AML-193 (cell line): ENCODE results near the gene BSDC1.
A peak's percentile ranks its signal among the peaks of the same experiment; 100 is the strongest.
"Not testable (repeated sequence)": the region's sequence is repeated elsewhere in the genome, so short reads cannot be mapped to it uniquely, and the experiment has no call there.

ENCODE experiments used
- DNase-seq, 2 experiments: peaks; one replicate each; lab custom pipeline; 2025; lab: John Stamatoyannopoulos, UW

The BSDC1 gene

GRCh38 chr1:32357614-32358013, 36.6 kb downstream of the BSDC1 start:
- no peak for DNase-seq

- DNase-seq = no peak
Measured at GRCh38 chr1:32356478-32356877, 37.8 kb downstream of the BSDC1 start.

DNA sequence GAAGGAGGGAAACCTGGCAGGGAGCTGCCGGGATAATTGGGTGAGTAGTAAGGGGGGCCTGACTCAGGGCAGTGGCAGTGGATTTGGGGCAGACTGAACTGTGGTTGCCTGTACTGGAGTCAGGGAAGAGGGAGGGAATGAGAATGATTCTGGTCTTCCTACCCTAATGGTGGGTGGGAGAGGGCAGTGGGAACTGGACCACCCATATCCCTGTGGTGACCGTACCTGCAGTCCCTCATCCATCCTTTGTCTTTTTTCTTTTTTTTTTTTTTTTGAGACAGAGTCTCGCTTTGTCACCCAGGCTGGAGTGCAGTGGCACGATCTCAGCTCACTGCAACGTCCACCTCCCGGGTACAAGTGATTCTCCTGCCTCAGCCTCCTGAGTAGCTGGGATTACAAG, 38.5 kb downstream of the BSDC1 start:
- not testable (repeated sequence) for DNase-seq

DNA sequence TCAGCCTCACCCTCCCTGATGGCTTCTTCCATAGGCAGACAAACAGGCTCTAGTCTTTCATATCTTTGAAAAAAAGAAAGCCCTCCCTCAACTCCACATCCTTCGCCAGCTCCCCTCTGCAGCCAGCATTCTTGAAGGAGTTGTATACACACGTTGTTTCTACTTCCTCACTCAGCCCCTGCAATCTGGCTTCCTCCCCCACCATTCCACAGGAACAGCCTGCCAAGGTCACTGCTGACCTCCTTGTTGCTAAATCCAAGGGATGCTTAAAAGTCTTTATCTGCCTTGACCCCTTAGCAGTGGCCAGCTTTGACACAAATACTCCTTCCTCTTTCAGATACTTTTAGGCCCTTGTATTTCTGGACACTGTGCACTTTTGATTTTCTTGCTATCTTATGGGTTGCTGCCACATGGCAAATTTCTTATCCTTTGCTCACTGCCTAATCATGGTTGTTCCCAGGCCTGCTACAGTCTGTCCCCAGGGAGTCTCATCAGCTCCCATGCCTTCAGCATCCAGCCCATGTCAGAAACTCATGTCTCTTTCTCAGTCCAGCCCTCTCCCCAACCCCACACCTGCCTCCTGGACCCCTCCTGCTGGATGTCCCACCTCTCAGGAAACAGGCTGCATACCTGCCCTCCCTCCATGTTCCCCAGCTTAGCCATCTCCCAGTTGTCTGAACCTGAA, 40.2 kb downstream of the BSDC1 start:
- DNase-seq = peak in 1 of 2 experiments; percentile 20

DNA sequence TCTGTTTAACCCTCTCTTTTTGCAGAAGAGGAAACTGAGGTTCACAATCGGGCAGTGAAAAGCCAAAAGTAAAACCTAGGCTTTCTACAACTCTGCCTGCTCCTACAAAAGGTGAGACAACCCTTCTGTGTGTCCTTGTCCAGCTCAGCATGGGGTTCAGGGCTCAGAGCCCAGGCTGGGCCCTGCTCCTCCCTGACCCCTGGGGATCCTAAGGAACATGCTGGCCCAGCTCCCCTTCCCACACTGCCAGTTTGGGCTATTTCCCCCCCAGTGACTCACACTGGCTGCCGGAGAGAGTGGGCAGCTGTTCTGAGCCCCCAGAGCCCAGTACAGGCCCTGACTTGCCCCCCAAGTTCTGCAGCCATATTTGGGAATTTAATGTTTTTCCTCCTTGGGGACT, 40.8 kb downstream of the BSDC1 start:
- DNase-seq = no peak

GRCh38 chr1:32352831-32353383, 41.3 kb downstream of the BSDC1 start:
- DNase-seq = no peak

DNA sequence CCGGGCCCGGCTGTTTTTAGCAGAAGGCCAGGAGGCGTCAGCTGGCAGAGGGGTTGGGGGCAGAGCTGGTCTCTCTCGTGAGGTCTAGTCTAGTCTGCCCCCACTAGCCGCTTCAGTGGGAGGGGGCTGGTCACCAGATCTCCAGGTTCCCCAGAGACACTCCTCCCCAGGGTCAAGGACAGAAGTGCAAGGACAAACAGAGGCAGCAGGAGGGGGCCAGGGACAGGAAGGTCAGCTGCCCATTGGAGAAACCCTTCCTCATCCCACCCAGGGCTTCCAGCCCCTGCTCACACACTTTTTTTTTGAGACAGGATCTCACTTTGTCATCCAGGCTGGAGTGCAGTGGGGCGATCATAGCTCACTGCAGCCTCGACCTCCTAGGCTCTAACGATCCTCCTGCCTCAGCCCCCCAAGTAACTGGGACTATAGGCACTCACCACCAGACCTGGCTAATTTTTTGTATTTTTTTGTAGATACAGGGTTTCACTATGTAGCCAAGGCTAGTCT, 41.9 kb downstream of the BSDC1 start:
- DNase-seq = no peak

- DNase-seq = peak; percentile 71 to 76
Measured at GRCh38 chr1:32351399-32352238, 42.6 kb downstream of the BSDC1 start.

DNA sequence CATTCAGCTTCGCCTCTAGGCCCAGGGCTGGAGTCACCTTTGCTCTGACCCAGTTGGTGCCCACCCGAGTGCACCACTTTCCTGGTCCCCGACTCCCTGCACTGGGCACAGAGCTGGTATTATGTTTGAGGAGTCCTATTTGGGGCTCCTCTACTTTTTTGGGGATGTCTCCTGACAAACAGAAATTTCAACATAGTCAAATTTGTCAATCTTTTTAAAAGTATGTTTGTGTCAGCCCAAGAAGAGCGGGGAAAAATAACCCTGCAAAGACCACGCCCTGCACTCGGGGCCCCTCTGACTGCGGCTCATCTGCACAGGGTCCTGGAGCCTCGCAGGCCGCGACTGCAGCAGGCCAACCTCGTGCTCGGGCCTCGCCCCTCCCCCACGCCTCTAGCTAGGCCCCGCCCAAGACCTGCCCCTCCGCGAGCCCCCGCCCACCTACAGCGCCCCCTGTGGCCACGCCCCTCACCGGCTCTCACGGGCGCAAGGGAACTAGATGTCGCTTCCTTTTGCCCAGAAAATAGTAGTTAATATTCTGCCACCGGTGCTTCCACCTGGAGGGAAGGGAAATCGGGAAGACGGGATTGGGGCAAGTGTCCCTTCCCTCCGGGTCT, 43.3 kb downstream of the BSDC1 start:
- DNase-seq = peak; percentile 47 to 52

- DNase-seq = peak; percentile 67 to 76
Measured at GRCh38 chr1:32349211-32349708, 45.0 kb downstream of the BSDC1 start.

GRCh38 chr1:32346532-32347157, 47.6 kb downstream of the BSDC1 start:
- no peak for DNase-seq

GRCh38 chr1:32345289-32345827, 48.9 kb downstream of the BSDC1 start:
- peak; percentile 43 to 59 for DNase-seq

DNA sequence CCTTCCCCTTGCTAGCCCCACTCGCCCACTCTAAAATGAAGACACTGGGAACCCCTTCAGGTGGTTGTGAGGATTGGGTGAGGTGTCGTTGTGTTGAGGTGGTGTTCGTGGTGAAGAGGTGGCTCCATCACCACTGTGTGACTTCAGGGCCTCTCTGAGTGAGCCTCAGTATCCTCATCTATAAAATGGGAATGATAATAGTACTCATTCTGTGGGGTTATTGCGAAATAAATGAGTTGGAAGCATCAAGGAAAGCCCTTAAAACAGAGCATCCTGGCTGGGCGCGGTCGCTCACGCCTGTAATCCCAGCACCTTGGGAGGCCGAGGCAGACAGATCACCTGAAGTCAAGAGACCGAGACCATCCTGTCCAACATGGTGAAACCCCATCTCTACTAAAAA, 51.5 kb downstream of the BSDC1 start:
- no peak for DNase-seq

GRCh38 chr1:32341971-32342370, 52.3 kb downstream of the BSDC1 start:
- DNase-seq = no peak

GRCh38 chr1:32341186-32341757, 53.0 kb downstream of the BSDC1 start:
- DNase-seq = no peak

- peak; percentile 68 to 73 for DNase-seq
Measured at GRCh38 chr1:32339363-32339978, 54.8 kb downstream of the BSDC1 start.

GRCh38 chr1:32338637-32339145, 55.5 kb downstream of the BSDC1 start:
- no peak for DNase-seq

DNA sequence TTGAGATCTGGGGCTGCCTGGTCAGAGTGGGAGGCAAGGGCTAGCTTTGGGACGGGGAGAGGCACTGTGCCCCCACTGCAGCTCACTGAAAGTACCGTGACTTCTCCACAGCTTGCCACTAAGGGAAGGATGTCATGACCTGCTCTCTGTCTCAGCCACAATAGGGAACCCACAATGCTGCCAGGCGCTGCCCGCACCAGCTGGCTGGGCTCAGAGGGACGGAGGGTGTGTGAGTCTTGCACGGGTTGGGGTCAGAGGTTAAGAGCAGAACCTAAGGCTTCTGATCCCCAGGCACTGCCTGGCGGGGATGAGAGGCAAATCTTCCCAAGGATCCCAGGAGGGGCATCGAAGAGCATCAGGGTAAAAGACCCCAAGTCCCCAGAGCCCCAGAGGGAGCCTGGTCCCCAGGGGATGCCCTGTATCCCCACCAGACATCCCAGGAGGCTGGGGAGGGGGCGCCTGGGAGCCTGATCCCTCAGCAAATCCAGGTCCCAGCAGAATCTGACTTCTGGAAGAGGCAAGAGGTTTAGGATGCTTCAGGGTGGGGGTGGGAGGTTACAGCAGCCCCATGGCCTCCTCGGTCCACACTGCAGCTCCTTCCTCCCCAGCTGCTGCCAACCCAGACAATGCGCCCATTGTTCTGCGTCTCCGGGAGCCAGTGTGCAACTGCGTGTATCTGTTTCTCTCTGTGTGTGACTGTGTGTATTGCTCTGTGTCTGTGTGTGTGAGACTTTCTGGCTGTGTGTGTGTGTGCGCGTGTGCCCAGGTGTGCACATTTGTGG, 56.2 kb downstream of the BSDC1 start:
- peak; percentile 74 to 78 for DNase-seq

DNA sequence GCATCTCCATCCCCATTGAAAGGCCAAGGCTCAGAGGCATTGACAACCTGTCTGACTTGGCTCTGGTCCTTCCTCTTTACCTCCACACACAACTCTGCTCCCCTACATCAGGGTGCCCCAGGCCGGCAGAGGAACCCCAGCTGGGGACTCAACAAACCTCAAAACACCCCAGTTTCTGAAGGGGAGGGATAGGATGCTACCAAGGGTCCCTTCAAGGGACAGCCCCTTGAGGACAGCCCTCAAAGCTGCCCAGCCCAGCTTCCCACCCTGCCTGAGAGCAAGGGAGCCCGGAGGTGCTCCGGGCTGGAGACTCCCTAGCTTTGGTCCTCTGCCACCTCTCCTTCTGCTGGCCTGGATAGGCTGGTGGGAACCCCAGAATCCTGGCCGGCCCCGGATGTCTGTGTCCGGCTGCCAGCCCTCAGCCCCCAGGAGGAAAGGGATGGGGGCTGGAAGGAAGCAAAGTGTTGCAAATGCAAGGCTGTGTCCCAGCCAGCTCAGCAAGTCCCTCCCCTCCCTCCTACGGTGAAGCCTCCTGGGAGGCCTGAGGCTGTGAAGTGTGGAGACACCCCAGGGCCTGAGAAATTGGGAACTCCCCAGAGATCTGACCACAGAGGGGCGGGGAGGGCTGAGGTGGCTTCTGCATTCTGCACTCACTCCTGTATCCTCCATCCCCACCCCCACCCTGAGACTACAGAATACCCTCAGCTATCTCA, 57.1 kb downstream of the BSDC1 start:
- DNase-seq = peak; percentile 90 to 95
